ENCODE results near the gene RECQL5. TPM values are rescaled to one million over a fixed set of nuclear protein-coding genes. Genes with fewer than 3 reads are reported as not detected.

The RECQL5 gene
- total and polyA plus RNA-seq, 2 of the 8 experiments (the other 6 are each of a cell fraction or from before 2014, with no cell fraction given), result 15.1 to 41.1 TPM

DNA sequence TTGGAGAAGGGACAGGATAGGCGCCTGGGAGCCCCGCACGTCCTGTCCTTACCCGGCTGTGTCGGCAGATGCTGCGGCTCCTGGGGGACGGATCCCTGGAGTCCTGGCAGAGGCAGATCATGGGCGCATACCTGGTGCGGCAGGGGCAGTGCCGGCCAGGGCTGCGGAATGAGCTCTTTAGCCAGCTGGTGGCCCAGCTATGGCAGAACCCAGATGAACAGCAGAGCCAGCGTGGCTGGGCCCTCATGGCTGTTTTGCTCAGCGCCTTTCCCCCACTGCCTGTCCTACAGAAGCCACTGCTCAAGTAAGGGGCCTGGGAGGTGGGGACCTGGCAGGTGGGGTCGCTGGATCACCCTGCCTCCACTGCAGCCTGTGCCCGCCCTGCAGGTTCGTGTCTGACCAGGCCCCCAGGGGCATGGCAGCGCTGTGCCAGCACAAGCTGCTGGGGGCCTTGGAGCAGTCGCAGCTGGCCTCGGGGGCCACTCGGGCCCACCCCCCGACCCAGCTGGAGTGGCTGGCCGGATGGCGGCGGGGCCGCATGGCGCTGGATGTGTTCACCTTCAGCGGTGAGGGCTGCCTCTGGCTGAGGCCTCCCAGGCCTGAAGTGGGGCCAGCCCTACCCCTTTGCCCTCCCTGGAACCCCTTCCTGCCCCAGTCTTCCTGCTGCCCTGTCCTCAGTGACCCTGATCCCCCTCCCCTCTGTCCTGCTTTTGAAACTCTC is 53.9 kb downstream of the RECQL5 start:
- H2AK5ac ChIP-seq (ENCODE audit: low read depth, low read length), result no peak overlapping the region
- no peak for FAIRE-seq
- no peaks in the 10 kb centered on the region for H3K79me1 ChIP-seq (ENCODE audit: low read depth, low read length)
- TF ChIP-seq SP2 (IDR thresholded peaks at IDR 0.05; ENCODE audit: low read length) (no peak), CTBP2 (IDR thresholded peaks at IDR 0.05; ENCODE audit: borderline replicate concordance, insufficient read depth, insufficient read length, low read length) (no peak), CBX8 (IDR thresholded peaks at IDR 0.05; ENCODE audit: borderline replicate concordance, low read depth, low read length) (no peak), SP4 (IDR thresholded peaks at IDR 0.05; ENCODE audit: low read length) (no peak), NRF1 (IDR thresholded peaks at IDR 0.05; ENCODE audit: low read depth, low read length) (no peak), BCL11A (IDR thresholded peaks at IDR 0.05; ENCODE audit: low read depth in 2 of 2, low read length in 2 of 2) (no peak), JUN (IDR thresholded peaks at IDR 0.05; ENCODE audit: low read depth, low read length) (no peak), TEAD4 (IDR thresholded peaks at IDR 0.05; ENCODE audit: low read depth, low read length) (no peak), FOSL1 (IDR thresholded peaks at IDR 0.05; ENCODE audit: insufficient read depth, low read depth, low read length) (no peak), POLR2AphosphoS5 (IDR thresholded peaks at IDR 0.05; ENCODE audit: low read depth, low read length) (no peak), MAFK (IDR thresholded peaks at IDR 0.05; ENCODE audit: low read depth, low read length) (no peak)

More for the DNA sequence above, 53.9 kb downstream of the RECQL5 start:
- Histone ChIP-seq H3K56ac (replicated peaks; ENCODE audit: insufficient read length, low read depth, low read length) (no peak overlapping the region), H4K20me1 (replicated peaks in 1 of 2; ENCODE audit: control insufficient read depth in 1 of 2, insufficient read depth in 2 of 2, low read length in 2 of 2) (no peaks in the 10 kb centered on the region), H3K9me3 (ENCODE audit: insufficient read depth in 2 of 2, low read depth in 1 of 2, low read length in 1 of 2) (no peaks in the 10 kb centered on the region), H3K27me3 (replicated peaks in 1 of 4; ENCODE audit: control insufficient read depth in 3 of 4, extremely low read depth in 1 of 4, insufficient read depth in 3 of 4, low read length in 3 of 4) (no peaks in the 10 kb centered on the region), H2BK12ac (ENCODE audit: low read depth, low read length) (no peak overlapping the region), H3K36me3 (ENCODE audit: control insufficient read depth in 2 of 4, insufficient read depth in 4 of 4, low read length in 3 of 4) (no peaks in the 10 kb centered on the region), H3K4me1 (replicated peaks in 1 of 4; ENCODE audit: control insufficient read depth in 3 of 4, insufficient read depth in 4 of 4, low read length in 3 of 4) (no peaks in the 10 kb centered on the region), H3K14ac (ENCODE audit: insufficient read length) (no peak overlapping the region), H3K23ac (ENCODE audit: insufficient read length) (no peak overlapping the region), H2BK120ac (replicated peaks; ENCODE audit: low read depth, low read length) (no peak overlapping the region), H2BK15ac (ENCODE audit: low read length) (no peak overlapping the region), H3K27ac (ENCODE audit: low read depth, low read length) (no peak overlapping the region), H3K4ac (replicated peaks; ENCODE audit: insufficient read length, low read depth, low read length) (no peak overlapping the region), H3K23me2 (ENCODE audit: low read depth, low read length) (no peaks in the 10 kb centered on the region), H2AFZ (ENCODE audit: low read length) (no peak overlapping the region), H4K8ac (ENCODE audit: extremely low read depth, insufficient read depth, low read length) (no peak overlapping the region), H4K91ac (replicated peaks; ENCODE audit: insufficient read length, low read length) (no peak overlapping the region), H3K18ac (ENCODE audit: extremely low read depth, low read length) (no peak overlapping the region), H3K9ac (replicated peaks in 1 of 4; ENCODE audit: extremely low read depth in 1 of 4, low read depth in 3 of 4, low read length in 3 of 4) (no peak overlapping the region), H2BK20ac (ENCODE audit: low read length) (no peak overlapping the region), H3K4me2 (ENCODE audit: insufficient read depth in 1 of 2, low read depth in 2 of 2, low read length in 2 of 2) (no peak overlapping the region), H4K5ac (ENCODE audit: insufficient read length, low read depth, low read length) (no peak overlapping the region), H3K79me2 (ENCODE audit: control insufficient read depth in 1 of 2, insufficient read depth in 2 of 2, low read length in 2 of 2) (no peaks in the 10 kb centered on the region), H3K4me3 (ENCODE audit: extremely low read depth in 1 of 4, insufficient read depth in 2 of 4, low read depth in 3 of 4, low read length in 4 of 4) (no peak overlapping the region), H2BK5ac (ENCODE audit: low read depth, low read length) (no peak overlapping the region)
- no peak for DNase-seq (ENCODE audit: low read depth in 1 of 2, low spot score in 2 of 2)
- CTCF ChIA-PET (ENCODE audit: partially characterized antibody), result interaction anchor here (1.0 to 59.2 kb wide), 8 partner anchors 7 to 140 kb away, joined by 3 to 2200 read pairs (median 10); partner anchors contain the start of genes RECQL5, SAP30BP and SMIM5
- WGBS, 2 experiments (ENCODE audit: extremely low coverage in 1 of 2, insufficient coverage in 1 of 2, insufficient read length in 1 of 2, insufficient replicate concordance in 2 of 2, low coverage in 1 of 2, low lambda C conversion rate in 2 of 2, missing lambda C conversion rate in 1 of 2), result 86% methylated on average over 16 of the region's 27 CpGs; no CpG with 5 or more reads in 1 of the 2 experiments
- POLR2A ChIA-PET (ENCODE audit: partially characterized antibody), result interaction anchor here (5.2 kb wide), 1 partner anchor 11 kb away, joined by 19 read pairs; no protein-coding TSS in a partner anchor

All from H1 (cell line).